ENCODE data around the gene WASF2.

The WASF2 gene

DNA sequence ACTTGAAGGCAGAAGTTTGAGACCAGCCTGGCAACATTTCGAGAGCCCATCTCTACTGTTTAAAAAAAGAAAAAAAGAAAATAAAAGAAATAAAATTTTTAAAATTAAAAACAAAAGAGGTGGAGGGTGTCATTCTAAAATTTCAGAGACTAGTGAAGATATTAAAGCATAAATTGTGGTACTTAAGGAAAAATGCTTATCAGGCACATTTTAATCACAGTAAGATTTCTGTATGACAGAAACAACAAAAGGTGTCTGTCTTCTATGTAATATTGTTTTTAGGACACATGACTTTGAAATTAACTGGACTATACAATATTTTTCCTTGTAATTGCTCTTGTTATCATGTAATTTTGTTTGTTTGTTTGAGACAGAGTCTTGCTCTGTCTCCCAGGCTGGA lies 4.6 kb downstream of the WASF2 start:
- Histone ChIP-seq H3K36me3 (ENCODE audit: insufficient read depth, low read length) (peaks cover 10% of the 10 kb centered on the region), H3K9me3 (ENCODE audit: insufficient read depth, low read length, severe bottlenecking) (no peaks in the 10 kb centered on the region), H3K27me3 (ENCODE audit: insufficient read depth, low read length, poor library complexity) (no peaks in the 10 kb centered on the region), H4K20me1 (ENCODE audit: insufficient read depth, low read length) (peaks cover 23% of the 10 kb centered on the region), H3K4me3 (ENCODE audit: low read depth in 1 of 2, low read length in 2 of 2) (no peak overlapping the region), H3K79me2 (ENCODE audit: insufficient read depth, low read length) (peaks cover 92% of the 10 kb centered on the region), H3K4me2 (ENCODE audit: insufficient read depth, low read length) (no peak overlapping the region), H3K4me1 (ENCODE audit: insufficient read depth, low read length) (peaks cover 17% of the 10 kb centered on the region), H2AFZ (ENCODE audit: low read depth, low read length) (no peak overlapping the region), H3K27ac (ENCODE audit: low read length) (no peak overlapping the region), H3K9ac (ENCODE audit: low read depth, low read length) (no peak overlapping the region)
- no peak for ATAC-seq (ENCODE audit: insufficient read depth, low read depth)
- no peak for DNase-seq
- TF ChIP-seq, protein P1, sequence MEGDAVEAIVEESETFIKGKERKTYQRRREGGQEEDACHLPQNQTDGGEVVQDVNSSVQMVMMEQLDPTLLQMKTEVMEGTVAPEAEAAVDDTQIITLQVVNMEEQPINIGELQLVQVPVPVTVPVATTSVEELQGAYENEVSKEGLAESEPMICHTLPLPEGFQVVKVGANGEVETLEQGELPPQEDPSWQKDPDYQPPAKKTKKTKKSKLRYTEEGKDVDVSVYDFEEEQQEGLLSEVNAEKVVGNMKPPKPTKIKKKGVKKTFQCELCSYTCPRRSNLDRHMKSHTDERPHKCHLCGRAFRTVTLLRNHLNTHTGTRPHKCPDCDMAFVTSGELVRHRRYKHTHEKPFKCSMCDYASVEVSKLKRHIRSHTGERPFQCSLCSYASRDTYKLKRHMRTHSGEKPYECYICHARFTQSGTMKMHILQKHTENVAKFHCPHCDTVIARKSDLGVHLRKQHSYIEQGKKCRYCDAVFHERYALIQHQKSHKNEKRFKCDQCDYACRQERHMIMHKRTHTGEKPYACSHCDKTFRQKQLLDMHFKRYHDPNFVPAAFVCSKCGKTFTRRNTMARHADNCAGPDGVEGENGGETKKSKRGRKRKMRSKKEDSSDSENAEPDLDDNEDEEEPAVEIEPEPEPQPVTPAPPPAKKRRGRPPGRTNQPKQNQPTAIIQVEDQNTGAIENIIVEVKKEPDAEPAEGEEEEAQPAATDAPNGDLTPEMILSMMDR (IDR thresholded peaks at IDR 0.05; ENCODE audit: borderline replicate concordance, extremely low read depth, low read length, poor library complexity, severe bottlenecking): no peak
- no peak for TF ChIP-seq EZH2 (IDR thresholded peaks at IDR 0.05; ENCODE audit: borderline replicate concordance, low read depth, low read length, severe bottlenecking)

DNA sequence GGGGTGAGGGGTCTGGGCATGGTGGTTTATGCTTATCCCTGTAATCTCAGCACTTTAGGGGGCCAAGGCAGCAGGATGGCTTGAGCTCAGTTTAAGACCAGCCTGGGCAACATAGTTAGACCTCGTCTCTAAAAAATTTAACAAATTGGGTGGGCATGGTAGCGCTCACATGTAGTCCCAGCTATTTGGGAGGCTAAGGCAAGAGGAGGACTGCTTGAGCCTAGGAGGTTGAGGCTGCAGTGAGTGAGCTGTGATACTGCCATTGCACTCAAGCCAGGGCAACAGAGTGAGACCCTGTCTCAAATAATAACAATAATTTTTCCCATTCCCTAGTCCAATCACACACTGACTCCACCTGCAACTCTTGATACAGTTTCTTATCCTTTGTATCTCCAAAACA lies 6.3 kb downstream of the WASF2 start:
- no peak overlapping the region for H2AFZ ChIP-seq (ENCODE audit: low read depth, low read length)
- H3K79me2 ChIP-seq (ENCODE audit: insufficient read depth, low read length): peaks cover 94% of the 10 kb centered on the region
- no peak for ATAC-seq (ENCODE audit: insufficient read depth, low read depth)
- H4K20me1 ChIP-seq (ENCODE audit: insufficient read depth, low read length): peaks cover 26% of the 10 kb centered on the region
- no peak overlapping the region for H3K9ac ChIP-seq (ENCODE audit: low read depth, low read length)
- no peaks in the 10 kb centered on the region for H3K27me3 ChIP-seq (ENCODE audit: insufficient read depth, low read length, poor library complexity)
- no peak overlapping the region for H3K4me3 ChIP-seq (ENCODE audit: low read depth in 1 of 2, low read length in 2 of 2)
- TF ChIP-seq EZH2 (IDR thresholded peaks at IDR 0.05; ENCODE audit: borderline replicate concordance, low read depth, low read length, severe bottlenecking): no peak
- TF ChIP-seq, protein P1 (IDR thresholded peaks at IDR 0.05; ENCODE audit: borderline replicate concordance, extremely low read depth, low read length, poor library complexity, severe bottlenecking): no peak
- H3K4me1 ChIP-seq (ENCODE audit: insufficient read depth, low read length): peaks cover 13% of the 10 kb centered on the region
- no peak overlapping the region for H3K27ac ChIP-seq (ENCODE audit: low read length)
- H3K4me2 ChIP-seq (ENCODE audit: insufficient read depth, low read length): no peak overlapping the region
- H3K9me3 ChIP-seq (ENCODE audit: insufficient read depth, low read length, severe bottlenecking): no peaks in the 10 kb centered on the region
- H3K36me3 ChIP-seq (ENCODE audit: insufficient read depth, low read length): peaks cover 6% of the 10 kb centered on the region; the same call in 1 of the 2 replicates
- DNase-seq: no peak

DNA sequence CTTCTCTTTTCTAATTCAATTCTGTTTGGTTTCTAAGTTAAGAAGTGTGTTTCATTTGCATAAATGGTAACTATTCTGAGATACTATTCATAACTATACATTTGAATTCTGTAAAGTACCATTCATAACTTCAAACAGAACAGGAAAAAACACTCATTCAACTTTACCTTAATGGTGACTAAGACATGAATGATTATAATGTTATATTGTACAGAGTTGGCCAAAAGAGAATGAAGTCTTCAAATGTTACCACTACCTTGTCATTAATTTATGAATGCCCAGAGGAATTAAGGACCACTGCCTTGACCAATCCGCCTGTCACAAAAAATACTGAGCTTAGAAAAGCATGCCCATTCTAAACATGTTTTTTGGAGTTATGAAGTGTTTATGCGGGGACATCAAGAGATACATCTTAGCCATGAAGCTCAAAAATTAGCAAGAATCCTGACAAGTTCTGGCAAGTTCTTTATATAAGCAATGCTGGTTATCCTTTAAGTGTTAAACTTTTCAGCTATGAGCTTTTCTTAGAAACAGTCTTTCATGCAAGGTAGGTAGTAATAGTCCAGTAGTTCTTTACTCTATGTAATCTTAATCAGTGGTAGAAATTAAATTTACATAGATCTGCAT lies 7.9 kb downstream of the WASF2 start:
- Histone ChIP-seq H3K4me3 (ENCODE audit: low read depth in 1 of 2, low read length in 2 of 2) (no peak overlapping the region), H3K79me2 (ENCODE audit: insufficient read depth, low read length) (peaks cover 95% of the 10 kb centered on the region), H3K9me3 (ENCODE audit: insufficient read depth, low read length, severe bottlenecking) (no peaks in the 10 kb centered on the region), H4K20me1 (ENCODE audit: insufficient read depth, low read length) (peaks cover 22% of the 10 kb centered on the region), H2AFZ (ENCODE audit: low read depth, low read length) (no peak overlapping the region), H3K4me2 (ENCODE audit: insufficient read depth, low read length) (no peak overlapping the region), H3K4me1 (ENCODE audit: insufficient read depth, low read length) (peaks cover 5% of the 10 kb centered on the region; the same call in 1 of the 2 replicates), H3K9ac (ENCODE audit: low read depth, low read length) (no peak overlapping the region), H3K27ac (ENCODE audit: low read length) (no peak overlapping the region), H3K27me3 (ENCODE audit: insufficient read depth, low read length, poor library complexity) (no peaks in the 10 kb centered on the region), H3K36me3 (ENCODE audit: insufficient read depth, low read length) (peaks cover 6% of the 10 kb centered on the region; the same call in 1 of the 2 replicates)
- TF ChIP-seq, protein P1 (IDR thresholded peaks at IDR 0.05; ENCODE audit: borderline replicate concordance, extremely low read depth, low read length, poor library complexity, severe bottlenecking): no peak
- no peak for TF ChIP-seq EZH2 (IDR thresholded peaks at IDR 0.05; ENCODE audit: borderline replicate concordance, low read depth, low read length, severe bottlenecking)
- ATAC-seq (ENCODE audit: insufficient read depth, low read depth): no peak
- no peak for DNase-seq

Data from DND-41 (cell line).